GM12872 (cell line): ENCODE data around the gene WNT4.

Source experiments
- CTCF ChIP-seq: IDR thresholded peaks from 3 replicates; pipeline ENCODE4 v1.5.1; 2011; ENCODE audit warnings: low read depth, mild to moderate bottlenecking, low read length, moderate library complexity; ENCODE audit not compliant: insufficient read depth

The WNT4 gene

GRCh38 chr1:22078133-22078532 lies 64.8 kb downstream of the WNT4 start:
- TF ChIP-seq CTCF = no peak

GRCh38 chr1:22077728-22078127 lies 65.2 kb downstream of the WNT4 start:
- no peak for TF ChIP-seq CTCF

- no peak for TF ChIP-seq CTCF
Observed at GRCh38 chr1:22076346-22076745, 66.6 kb downstream of the WNT4 start.

DNA sequence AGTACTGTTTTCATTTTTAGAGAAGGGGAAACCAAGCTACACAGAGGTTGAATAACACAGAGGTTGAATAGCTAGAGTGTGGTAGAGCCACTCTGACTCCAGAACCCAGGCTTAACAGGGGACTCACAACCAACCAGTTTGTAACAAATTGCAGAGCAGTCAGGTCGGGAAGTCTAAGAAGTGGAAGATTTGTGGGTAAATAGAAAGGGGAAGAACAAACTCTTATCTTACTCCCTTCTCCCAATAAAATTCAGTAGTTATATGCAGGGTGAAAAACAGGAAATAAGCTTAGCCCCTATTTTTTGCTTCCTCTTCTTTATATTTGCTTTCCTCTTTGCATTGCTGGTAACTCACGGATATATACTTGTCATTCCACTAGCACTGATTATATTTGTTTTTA lies 67.2 kb downstream of the WNT4 start:
- TF ChIP-seq CTCF = no peak

- TF ChIP-seq CTCF = no peak
Observed at GRCh38 chr1:22074803-22075202, 68.1 kb downstream of the WNT4 start.

DNA sequence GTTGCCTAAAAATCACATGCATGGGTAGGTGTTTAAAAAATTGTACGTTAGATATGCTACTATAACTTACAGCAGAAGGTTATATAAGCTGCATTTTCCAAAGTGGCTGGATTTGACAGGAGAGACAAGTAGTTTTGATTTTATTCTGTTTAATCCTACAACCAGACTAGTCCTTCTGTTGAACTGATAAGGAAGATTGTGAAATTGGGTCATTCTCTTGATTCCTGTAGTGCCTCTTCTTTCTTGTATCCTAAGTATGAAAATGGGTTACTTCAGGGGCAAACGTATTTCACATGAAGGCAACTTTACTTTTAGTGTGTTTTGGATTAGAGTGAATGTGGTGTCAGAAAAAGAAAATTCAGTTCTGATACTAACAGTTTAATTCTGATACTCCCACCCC lies 71.4 kb downstream of the WNT4 start:
- TF ChIP-seq CTCF = no peak
